Iris pigment epithelial cell (primary cell): ENCODE measurements around the gene RAB11FIP4.

Experiments
- DNase-seq: peaks from one replicate; pipeline ENCODE4 v3.0.0-alpha.2; 2011; ENCODE audit warnings: low read depth

Gene RAB11FIP4

DNA sequence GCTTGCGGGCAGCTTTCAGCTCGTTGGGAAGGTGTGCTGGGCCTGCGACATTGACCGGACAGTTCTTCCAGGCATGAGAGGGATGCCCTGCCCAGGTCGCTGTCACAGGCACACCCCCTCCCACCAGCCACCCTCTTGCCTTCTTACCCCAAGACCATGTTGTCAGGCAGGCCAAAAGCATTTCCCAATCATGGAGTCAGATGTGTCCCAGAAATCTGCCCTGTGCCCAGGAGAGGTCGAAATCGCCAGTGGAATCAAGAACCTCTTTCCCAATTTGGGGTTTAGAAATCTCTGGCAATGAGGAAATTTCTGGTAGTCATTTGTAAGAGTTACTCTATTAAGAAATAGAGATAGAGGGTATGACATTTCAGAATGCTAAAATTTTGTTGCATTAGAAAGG lies 177.1 kb downstream of the RAB11FIP4 start:
- DNase-seq: no peak

DNA sequence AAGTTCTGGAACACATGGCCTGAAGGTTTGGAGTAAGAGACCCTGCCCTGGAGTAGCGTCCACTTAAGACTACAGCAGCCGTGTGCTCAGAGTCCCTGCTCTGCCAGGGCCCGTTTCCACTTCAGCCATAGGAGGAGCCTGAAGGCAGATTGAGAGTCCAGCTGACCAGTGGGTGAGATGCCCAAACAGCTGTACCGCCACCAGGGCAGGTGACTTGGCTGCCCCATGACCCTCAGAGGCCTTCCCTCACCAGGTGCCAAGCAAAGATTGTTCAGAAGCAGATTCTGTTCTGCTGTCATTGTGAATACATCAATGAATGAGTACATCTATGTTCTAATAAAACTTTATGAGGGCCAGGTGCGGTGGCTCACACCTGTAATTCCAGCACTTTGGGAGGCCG lies 178.8 kb downstream of the RAB11FIP4 start:
- no peak for DNase-seq

DNA sequence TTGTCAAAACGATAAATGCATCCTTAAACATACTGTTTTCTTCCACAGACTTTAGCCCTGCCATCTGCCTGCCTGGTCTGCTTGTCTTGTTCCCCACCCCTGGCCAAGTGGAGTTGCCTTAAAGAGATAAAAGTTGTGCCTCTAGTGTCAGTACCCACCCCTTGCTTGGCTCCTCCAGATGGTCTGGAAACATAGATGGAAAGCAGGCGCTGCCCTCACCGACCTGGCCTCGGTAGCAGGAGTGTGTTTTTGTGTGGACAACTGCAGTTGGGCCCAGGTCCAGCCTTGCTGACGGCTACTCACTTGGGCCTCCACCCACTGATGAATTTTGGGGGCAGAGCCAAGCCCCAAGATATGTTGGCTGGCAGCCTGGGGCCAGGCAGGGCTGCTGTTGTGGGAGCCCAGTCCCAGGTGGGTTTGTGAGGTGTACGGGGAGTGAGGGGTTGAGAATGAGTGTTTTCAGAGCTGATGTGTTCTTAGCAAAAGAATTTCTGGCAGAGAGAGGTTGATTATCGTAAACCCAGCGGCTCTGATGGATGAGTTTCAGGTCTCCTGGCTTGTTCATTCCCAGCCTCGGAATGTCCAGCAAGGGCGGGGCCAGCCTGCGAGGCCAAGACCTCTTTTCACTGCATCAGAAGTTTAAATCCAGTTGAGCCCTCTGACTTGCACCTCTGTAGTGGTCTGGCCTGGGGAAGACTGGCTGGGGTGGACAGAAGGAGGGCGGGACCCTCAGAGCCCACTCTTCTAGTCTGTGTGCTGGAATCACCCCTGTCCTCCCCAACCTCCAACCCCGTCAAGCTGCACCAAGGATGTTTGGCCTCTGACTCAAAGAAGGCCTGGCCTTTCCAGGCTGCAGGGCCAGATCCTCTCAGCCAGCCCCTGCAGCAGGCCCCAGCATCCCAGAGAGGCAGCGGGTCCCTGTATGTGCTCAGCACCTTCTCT lies 179.7 kb downstream of the RAB11FIP4 start:
- peak; percentile 93 for DNase-seq

DNA sequence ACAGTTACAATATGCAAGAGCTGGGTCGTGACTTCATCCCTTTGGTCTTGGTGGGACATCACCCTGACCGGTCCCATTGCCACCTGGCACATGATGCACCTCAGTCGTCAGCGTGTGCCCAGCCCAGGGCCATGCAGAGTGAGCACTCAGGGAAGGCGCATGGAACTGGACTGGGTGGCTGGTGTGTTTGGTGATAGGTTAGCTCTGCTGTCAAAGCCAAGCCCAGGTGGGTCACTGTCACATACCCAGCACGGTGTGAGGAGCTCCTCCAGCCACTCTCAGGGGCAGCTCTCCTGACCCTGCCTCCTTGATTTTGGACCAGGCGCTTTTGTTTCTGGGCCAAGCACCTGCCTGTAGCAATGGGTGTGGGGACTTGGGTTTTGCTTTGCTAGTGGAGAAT lies 180.9 kb downstream of the RAB11FIP4 start:
- no peak for DNase-seq

DNA sequence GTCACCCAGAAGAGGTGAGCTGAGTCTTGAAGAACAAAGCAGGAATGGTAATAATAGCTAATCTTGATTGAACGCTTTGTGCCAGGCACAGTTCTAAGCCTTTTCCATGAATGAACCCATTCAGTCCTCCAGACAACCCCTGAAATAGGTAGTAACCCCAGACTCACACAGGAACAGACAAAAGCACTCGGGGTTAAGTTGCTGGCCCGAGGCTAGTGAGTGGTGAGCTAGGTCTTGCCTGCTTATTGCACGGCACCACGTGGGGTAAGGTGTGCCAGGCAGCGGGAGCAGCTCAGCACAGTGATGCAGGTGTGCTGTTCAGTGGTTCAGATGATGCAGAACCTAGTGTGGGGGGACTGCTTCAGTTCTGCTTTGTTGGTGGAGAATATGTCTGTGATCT lies 181.6 kb downstream of the RAB11FIP4 start:
- no peak for DNase-seq

DNA sequence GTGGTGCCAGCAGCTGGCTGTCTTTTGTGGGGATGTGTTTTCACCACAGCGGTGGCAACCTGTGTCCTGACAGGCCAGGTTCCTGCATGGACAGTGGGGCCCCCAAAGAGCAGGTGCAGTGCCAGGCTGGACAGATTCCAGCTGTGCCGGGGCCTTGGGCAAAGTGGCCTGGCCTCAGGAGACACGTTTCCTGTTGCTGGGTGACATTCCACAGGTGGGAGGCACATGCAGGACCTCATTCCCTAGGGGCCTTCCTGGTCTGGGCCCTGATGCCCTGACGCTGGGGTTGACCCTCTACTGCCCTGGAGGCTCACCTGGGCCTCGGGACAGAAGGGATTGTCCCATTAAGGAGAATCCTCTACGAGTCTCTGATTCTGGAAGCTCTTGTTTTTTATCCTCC lies 182.4 kb downstream of the RAB11FIP4 start:
- DNase-seq: no peak

DNA sequence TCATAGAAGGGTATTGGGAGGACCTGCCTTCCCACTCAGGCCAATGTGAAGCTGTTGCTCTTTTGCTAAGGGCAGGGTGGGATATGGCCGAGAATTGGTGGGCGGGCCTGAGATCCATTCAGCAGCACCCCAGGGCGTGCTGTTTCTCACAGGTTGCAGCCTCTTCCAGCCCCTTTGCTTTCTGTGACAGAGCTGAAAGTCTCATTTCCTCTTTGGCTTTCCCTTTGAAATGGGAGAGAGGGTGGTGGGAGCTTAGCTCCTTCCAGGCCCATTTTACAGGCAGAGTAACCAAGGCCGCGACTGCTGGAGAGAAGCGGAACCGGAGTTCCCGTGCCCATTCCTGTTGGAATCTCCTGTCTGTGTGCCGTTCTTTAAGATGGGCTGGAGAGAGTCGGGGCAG lies 183.0 kb downstream of the RAB11FIP4 start:
- DNase-seq: no peak

DNA sequence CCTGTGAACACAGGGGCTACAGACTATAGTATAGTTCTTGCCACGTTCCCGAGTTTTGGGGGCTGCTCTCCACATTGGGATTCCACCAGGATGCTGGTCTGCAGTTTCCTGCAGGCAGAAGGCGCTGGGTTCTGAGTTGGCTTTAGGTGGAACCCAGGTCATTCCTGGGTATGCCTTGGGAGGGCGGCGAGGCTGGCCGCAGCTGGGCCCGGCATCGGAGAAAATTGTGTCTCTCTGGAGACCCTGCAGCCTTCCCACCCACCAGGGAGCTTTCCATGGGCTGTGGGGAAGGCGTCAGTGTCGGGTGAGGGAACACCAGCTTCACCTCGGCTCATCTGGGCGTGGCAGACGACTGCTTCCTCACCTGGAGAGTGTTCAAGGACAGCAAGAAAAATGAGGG lies 183.6 kb downstream of the RAB11FIP4 start:
- no peak for DNase-seq

DNA sequence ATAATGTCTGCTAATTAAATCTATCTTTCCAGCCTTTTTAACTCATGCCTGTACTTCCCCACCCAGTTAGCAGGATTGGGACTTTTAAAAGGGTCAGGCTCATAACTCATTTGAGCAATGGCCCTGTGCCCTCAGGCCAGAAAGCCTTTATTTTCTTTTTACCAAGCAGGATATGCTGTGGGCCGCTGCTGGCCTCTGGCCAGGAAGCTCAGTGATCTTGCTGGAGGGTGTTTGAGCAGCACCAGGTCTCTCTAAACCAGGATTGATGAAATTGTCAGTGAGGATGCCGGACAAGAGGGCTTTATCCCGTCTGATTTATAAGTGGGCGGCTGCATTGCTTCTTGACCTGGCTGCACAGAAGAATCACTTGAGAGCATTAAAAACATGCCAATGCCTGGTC lies 187.8 kb downstream of the RAB11FIP4 start:
- DNase-seq: no peak

DNA sequence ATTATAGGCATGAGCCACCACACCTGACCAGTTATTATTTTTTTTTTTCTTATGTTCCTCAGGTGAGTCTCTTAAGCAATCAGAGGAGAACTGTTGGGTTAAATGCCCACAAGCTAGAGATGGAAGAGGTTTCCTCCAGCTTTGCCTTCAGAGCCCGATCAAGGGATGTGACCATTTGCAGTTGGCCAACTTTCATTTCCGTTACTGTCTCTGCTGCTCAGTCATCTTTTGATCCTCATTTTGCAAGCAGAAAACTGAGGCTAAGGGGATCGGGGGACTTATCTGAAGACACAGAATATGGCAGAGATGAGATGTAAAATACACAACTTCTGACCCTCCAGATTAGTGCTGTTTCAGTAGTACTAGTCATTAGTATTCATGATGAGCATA lies 188.8 kb downstream of the RAB11FIP4 start:
- no peak for DNase-seq

DNA sequence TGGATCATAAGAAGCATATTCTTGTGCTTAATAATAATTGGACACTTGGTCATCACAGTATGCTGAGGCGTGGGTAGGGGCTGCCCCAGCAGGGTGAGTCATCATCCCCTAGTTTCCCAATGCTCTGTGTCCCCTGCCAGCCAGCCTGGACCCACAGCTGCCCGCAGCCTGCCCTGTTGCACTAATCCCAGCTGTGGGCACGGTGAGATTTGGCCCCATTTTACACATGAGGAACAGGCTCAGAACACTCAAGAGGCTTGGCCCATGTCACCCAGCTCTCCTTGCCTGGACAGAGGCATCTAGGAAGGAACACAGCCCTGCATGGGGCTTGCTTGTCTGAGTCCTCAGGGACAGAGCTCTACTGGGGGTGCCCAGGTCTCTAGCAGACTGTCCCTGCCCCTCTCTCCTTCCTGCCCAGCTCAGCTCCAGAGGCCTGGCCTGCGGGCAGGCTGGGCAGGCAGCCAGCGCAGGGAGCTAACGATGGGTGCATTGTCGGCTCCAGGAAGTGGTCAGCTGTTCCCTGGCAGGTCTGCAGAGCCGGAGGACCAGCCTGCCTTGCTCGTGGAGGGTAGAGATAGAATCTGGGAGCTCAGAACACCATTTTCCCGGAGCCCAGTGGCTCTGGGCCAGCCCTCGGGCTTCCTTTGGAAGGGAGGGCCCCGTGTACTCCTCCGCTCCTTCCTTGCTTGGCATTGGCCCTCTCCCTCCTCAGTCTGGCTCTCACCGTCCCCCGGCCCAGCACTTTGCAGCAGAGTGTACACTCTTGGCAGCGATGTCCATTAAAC lies 189.4 kb downstream of the RAB11FIP4 start:
- DNase-seq: peak; percentile 78

DNA sequence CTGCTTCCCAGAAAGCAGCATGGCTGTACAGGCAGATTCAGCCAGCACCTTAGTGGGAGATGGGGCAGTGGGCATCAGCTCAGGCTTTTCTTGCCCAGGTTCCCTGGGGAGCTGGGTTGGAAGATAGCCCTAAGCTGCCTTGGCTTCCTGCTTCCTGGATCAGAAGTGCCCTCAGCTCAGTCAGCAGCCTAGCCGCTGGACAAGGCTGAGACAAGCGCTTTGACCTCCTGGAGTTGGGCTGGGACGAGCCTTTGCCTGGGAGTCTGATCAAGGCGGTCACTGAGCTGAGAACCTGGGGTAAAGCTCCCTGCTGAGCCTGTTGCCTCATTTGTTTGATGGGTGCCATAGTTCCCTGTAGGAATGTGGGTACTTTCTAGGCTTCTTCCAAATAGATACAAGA lies 190.0 kb downstream of the RAB11FIP4 start:
- no peak for DNase-seq

DNA sequence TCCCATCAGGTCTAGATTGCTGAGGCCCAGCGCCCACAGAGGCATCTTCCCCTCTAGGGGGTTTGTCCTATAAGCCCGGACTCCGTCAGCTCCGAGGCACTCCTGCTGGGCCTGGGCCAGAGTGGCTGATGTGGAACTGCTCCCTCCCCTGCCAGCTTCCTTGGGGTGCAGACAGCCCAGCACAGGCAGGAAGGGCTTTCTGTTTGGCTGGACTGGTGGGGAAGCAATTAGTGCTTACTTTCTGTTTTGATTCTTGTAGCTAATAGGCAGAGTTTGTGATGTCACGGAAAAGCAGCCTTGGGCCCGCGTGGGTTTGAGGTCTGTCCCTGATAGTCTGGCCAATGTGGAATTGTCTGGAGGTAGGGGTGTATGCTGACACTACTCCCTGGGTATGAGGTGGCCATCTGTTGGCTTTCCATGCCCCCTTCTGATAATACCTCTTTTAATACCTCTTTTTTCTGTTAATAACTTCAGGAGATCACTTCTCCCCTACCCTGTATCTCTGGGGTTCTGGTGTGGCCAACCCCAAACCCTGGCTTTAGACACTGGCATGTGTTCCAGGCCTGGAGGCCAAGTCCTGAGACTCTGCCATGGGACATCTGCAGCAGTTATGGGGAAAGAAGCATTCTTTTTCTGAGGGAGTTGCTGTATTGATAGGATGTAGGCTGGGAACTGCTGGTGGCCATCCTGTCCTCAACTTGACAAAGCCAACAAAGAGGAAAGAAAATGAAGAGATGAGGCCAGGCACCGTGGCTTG lies 190.9 kb downstream of the RAB11FIP4 start:
- peak; percentile 62 for DNase-seq

DNA sequence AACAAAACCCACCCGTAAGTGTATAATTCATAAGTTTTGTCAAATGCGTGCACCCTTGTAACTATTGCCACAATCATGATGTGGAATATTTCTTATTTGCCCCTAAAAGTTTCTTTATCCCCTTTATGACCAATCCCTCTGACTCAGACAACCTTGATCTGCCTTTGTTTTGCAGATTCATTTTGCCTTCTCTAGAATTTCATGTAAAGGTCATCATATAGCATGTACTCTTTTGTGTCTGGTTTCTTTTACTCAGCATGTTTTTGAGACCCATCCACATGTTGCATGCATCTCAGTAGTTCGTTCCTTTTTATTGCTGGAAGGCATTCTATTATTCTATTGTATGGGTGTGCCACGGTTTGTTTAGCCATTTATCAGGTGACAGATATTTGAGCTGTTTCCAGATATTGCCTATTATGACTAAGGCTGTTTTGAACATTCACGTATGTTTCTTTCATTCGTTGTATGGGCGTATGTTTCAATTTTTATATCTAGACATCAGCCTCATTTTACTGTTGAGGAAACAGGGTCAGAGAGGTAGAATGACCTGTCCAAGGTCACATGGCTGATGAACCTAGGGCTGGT lies 192.4 kb downstream of the RAB11FIP4 start:
- no peak for DNase-seq

DNA sequence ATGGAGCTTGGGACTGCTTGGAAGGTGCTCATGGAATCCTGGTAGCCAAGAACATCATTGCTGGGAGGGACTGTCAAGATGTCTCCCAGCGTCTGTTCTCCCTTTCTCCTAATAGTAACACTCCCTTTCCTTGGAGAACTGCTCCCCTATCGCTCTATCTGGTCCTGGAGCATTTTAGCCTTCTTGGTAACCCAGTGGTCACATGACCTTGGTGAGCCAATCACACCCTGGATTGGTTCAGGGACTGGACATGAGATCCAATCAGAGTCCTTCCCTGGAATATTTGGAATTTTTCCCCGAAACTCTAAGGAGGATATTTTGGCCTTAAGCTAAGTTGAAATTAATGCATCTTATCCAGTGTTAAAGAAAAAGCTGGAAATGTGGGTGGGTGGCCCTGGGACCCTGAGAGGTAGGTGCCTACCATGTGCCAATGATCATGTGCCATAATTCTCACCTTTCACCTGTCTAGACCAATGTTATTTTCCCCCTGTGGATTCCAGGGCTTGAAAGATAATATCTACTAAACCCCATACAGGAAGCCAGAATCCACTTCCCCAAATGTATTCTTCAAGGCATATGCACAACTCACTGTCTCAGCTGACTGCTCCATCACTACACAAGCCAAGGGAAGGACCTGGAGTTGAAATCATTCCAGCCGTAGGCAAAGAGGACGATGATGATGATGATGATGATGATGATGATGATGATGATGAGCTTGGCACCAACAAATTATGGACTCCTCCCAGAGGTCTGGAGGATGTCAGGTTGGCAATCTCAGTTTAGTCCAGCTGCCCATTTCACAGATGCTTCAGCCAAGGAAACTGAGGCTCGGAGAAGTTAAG lies 193.2 kb downstream of the RAB11FIP4 start:
- no peak for DNase-seq

DNA sequence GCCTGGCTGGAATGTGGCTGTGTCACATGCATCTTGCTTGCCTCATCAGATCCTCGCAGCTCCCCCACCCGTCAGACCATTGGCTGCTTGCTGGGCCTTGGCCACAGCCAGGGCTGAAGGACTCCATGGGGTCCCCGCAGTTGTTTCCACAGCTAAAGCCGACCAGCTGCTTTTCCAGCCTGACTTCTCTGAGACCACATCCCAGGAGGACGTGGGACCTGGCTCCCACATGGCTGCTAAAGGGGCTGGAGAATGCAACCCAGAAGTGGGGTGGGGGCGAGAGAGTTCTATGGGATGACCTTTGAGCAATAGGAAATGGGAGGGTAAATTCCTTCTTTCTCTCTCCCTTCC lies 193.8 kb downstream of the RAB11FIP4 start:
- DNase-seq: no peak

DNA sequence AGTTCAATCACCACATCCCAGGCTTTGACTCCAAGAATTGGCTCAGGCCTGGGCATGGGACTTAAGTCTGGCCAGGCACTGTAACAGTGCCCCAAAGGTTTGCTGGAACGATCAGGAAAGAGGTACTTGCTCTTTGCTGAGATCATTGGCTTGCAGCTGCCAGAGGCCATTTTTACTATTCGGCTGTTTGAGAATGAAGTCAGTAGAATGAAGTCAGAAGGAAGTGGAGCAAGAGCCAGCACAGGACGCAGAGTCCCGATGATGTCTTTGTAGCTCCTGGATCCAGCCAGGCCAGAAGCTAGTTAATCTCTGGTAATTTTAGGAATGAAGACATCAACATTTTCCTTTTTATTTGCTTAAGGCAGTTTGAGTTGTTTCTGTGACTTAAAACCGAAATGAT lies 195.5 kb downstream of the RAB11FIP4 start:
- DNase-seq: peak; percentile 51

DNA sequence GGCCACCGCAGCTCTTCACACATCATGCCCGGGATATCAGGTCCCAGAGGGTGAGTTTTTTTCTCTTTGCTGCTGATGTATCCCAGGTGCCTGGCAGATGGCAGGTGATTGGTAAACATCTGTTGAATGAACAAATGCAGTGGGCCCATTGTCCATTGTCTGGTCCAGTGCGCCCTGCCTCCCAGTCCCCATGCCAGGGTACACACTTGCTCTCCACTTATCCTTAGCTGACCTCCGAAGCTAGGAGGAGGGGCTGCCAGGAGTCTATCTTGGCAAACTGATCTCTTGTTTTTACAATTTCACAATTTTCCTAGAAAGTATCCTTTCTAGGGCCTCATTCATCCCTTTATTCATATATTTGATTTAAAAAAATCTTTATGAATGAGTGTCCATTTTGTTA lies 196.0 kb downstream of the RAB11FIP4 start:
- DNase-seq: no peak
